Breast epithelium (tissue), 4 donors: Measurements from ENCODE around the gene LGALS12. TPM values are rescaled to one million over a fixed set of nuclear protein-coding genes. Genes with fewer than 3 reads are reported as not detected.

Experiments used
- DNase-seq, 2 donors: peaks; one replicate each; pipeline ENCODE4 v3.0.0-alpha.2; 2019; ENCODE audit warnings: low spot score in 2 of 2
- H3K27ac ChIP-seq, 2 donors: fragments of 200-600 bp; sonication (generic) in 1 of 2; one replicate each; pipeline ENCODE4 v1.5.1; 2016 to 2019; ENCODE audit warnings: mild to moderate bottlenecking in 1 of 2
- H3K27me3 ChIP-seq, 2 donors: fragments of 200-600 bp; sonication (generic) in 1 of 2; one replicate each; pipeline versions ENCODE4 v1.5.1 to v1.6.0; 2017 to 2019; ENCODE audit warnings: control low read depth in 1 of 2, mild to moderate bottlenecking in 1 of 2
- H3K36me3 ChIP-seq: fragments of 200-600 bp; one replicate; pipeline ENCODE4 v1.5.1; 2019
- H3K4me1 ChIP-seq, 2 donors: fragments of 200-600 bp; sonication (generic); one replicate each; pipeline ENCODE4 v1.5.1; 2016 to 2019; ENCODE audit warnings: control low read depth in 1 of 2
- H3K4me3 ChIP-seq, 3 donors: fragments of 200-600 bp; sonication (generic); 1 replicate in 2 of 3; 2 replicates in 1 of 3; pipeline ENCODE4 v1.5.1; 2016 to 2019; ENCODE audit warnings: mild to moderate bottlenecking in 3 of 3, moderate library complexity in 2 of 3
- H3K9me3 ChIP-seq, 2 donors: fragments of 200-600 bp; sonication (generic) in 1 of 2; one replicate each; pipeline ENCODE4 v1.5.1; 2016 to 2019; ENCODE audit warnings: control low read depth in 1 of 2
- CTCF ChIP-seq, 3 donors: fragments of 450-650 bp; IDR thresholded peaks; one replicate each; pipeline ENCODE4 v1.5.1; 2016 to 2017; ENCODE audit warnings: antibody characterized with exemption in 3 of 3, mild to moderate bottlenecking in 3 of 3, moderate library complexity in 3 of 3
- POLR2A ChIP-seq: fragments of 450-650 bp; IDR thresholded peaks from one replicate; pipeline ENCODE4 v1.6.1; 2016; ENCODE audit warnings: antibody characterized with exemption, mild to moderate bottlenecking, moderate library complexity
- POLR2AphosphoS5 ChIP-seq, 3 donors: sonication (generic); formaldehyde crosslinking; IDR thresholded peaks; one replicate each; pipeline ENCODE4 v1.6.1; 2017; ENCODE audit warnings: antibody characterized with exemption in 3 of 3
- intact Hi-C: fragments of 100-400 bp; cut with DNase I; formaldehyde crosslinking; loops from one replicate; pipeline ENCODE4 v1.15.1; 2023; ENCODE audit warnings: low total_unique reads
- total RNA-seq, 3 donors: library from RNA; depleted of rRNA; stranded (reverse); fragments of >200 nt; gene quantifications; one replicate each; pipeline ENCODE4 v1.1.0, GENCODE V29; 2016

LGALS12 gene
- total RNA-seq, 3 donors from 2014 or later = 6.6 to 82.6 (median 11.9) TPM

- intact Hi-C loops = no loop called here
- no peak overlapping the region for H3K27ac ChIP-seq
- no peaks in the 10 kb centered on the region for H3K4me1 ChIP-seq
- DNase-seq = no peak
- H3K4me3 ChIP-seq = no peak overlapping the region
- no peaks in the 10 kb centered on the region for H3K27me3 ChIP-seq
- no peaks in the 10 kb centered on the region for H3K36me3 ChIP-seq
- TF ChIP-seq POLR2A (no peak), CTCF (IDR thresholded peaks at IDR 0.05) (no peak), POLR2AphosphoS5 (IDR thresholded peaks at IDR 0.05) (no peak)
- H3K9me3 ChIP-seq = no peaks in the 10 kb centered on the region
Observed at GRCh38 chr11:63516109-63516508, 10.2 kb downstream of the LGALS12 start.

GRCh38 chr11:63517156-63517555, 11.3 kb downstream of the LGALS12 start:
- Histone ChIP-seq H3K4me3 (no peak overlapping the region), H3K9me3 (no peaks in the 10 kb centered on the region), H3K4me1 (no peaks in the 10 kb centered on the region), H3K27ac (no peak overlapping the region), H3K36me3 (no peaks in the 10 kb centered on the region), H3K27me3 (no peaks in the 10 kb centered on the region)
- TF ChIP-seq POLR2AphosphoS5 (IDR thresholded peaks at IDR 0.05) (no peak), CTCF (IDR thresholded peaks at IDR 0.05) (no peak), POLR2A (no peak)
- intact Hi-C loops = no loop called here
- no peak for DNase-seq

- Histone ChIP-seq H3K9me3 (peaks cover 0 to 6% of the 10 kb centered on the region in 2 donors), H3K27me3 (no peaks in the 10 kb centered on the region), H3K36me3 (no peaks in the 10 kb centered on the region), H3K27ac (no peak overlapping the region), H3K4me3 (no peak overlapping the region), H3K4me1 (no peaks in the 10 kb centered on the region)
- TF ChIP-seq POLR2A (no peak), POLR2AphosphoS5 (IDR thresholded peaks at IDR 0.05) (no peak), CTCF (IDR thresholded peaks at IDR 0.05) (no peak)
- intact Hi-C loops = no loop called here
- no peak for DNase-seq
Observed at GRCh38 chr11:63518548-63518947, 12.7 kb downstream of the LGALS12 start.

GRCh38 chr11:63520606-63521170, 14.8 kb downstream of the LGALS12 start:
- Histone ChIP-seq H3K36me3 (no peaks in the 10 kb centered on the region), H3K27me3 (no peaks in the 10 kb centered on the region), H3K4me1 (no peaks in the 10 kb centered on the region), H3K4me3 (no peak overlapping the region), H3K9me3 (peaks cover 5 to 6% of the 10 kb centered on the region in 2 donors), H3K27ac (no peak overlapping the region)
- no peak for DNase-seq
- intact Hi-C loops = no loop called here
- no peak for TF ChIP-seq CTCF (IDR thresholded peaks at IDR 0.05)
- TF ChIP-seq POLR2AphosphoS5 (IDR thresholded peaks at IDR 0.05) = no peak
- TF ChIP-seq POLR2A = no peak

GRCh38 chr11:63521896-63522295, 16.0 kb downstream of the LGALS12 start:
- no peaks in the 10 kb centered on the region for H3K4me1 ChIP-seq
- intact Hi-C loops = no loop called here
- H3K9me3 ChIP-seq = peaks cover 5 to 6% of the 10 kb centered on the region in 2 donors
- TF ChIP-seq POLR2AphosphoS5 (IDR thresholded peaks at IDR 0.05) = no peak
- TF ChIP-seq CTCF (IDR thresholded peaks at IDR 0.05) = no peak
- no peak for TF ChIP-seq POLR2A
- no peaks in the 10 kb centered on the region for H3K27me3 ChIP-seq
- H3K27ac ChIP-seq = no peak overlapping the region
- no peak overlapping the region for H3K4me3 ChIP-seq
- H3K36me3 ChIP-seq = no peaks in the 10 kb centered on the region
- no peak for DNase-seq
